ENCODE data around the gene GREB1. TPM values are rescaled to one million over a fixed set of nuclear protein-coding genes. Genes with fewer than 3 reads are reported as not detected.

The GREB1 gene
- total and polyA plus RNA-seq, 2 experiments from 2014 or later: 5.7 to 6.4 TPM

- Histone ChIP-seq H3K27me3 (no peaks in the 10 kb centered on the region), H3K36me3 (replicated peaks; ENCODE audit: insufficient read depth, low read depth) (no peaks in the 10 kb centered on the region), H3K79me2 (no peaks in the 10 kb centered on the region), H3K27ac (no peak overlapping the region), H3K4me2 (no peak overlapping the region), H2AFZ (no peak overlapping the region), H4K20me1 (ENCODE audit: insufficient read depth, poor library complexity, severe bottlenecking) (no peaks in the 10 kb centered on the region), H3K4me3 (no peak overlapping the region), H3K9me3 (ENCODE audit: low read depth) (no peaks in the 10 kb centered on the region), H3K9me2 (replicated peaks; ENCODE audit: insufficient read depth) (no peaks in the 10 kb centered on the region), H3K4me1 (ENCODE audit: insufficient read depth) (peaks cover 11% of the 10 kb centered on the region)
- DNase-seq (ENCODE audit: low spot score): no peak
- TF ChIP-seq, protein P1, sequence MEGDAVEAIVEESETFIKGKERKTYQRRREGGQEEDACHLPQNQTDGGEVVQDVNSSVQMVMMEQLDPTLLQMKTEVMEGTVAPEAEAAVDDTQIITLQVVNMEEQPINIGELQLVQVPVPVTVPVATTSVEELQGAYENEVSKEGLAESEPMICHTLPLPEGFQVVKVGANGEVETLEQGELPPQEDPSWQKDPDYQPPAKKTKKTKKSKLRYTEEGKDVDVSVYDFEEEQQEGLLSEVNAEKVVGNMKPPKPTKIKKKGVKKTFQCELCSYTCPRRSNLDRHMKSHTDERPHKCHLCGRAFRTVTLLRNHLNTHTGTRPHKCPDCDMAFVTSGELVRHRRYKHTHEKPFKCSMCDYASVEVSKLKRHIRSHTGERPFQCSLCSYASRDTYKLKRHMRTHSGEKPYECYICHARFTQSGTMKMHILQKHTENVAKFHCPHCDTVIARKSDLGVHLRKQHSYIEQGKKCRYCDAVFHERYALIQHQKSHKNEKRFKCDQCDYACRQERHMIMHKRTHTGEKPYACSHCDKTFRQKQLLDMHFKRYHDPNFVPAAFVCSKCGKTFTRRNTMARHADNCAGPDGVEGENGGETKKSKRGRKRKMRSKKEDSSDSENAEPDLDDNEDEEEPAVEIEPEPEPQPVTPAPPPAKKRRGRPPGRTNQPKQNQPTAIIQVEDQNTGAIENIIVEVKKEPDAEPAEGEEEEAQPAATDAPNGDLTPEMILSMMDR (IDR thresholded peaks at IDR 0.05; ENCODE audit: poor library complexity): no peak
- TF ChIP-seq EZH2 (IDR thresholded peaks at IDR 0.05; ENCODE audit: borderline replicate concordance): no peak
- no peak for TF ChIP-seq EZH2phosphoT487 (IDR thresholded peaks at IDR 0.05; ENCODE audit: low read depth, severe bottlenecking, unreplicated experiment)
- whole genome bisulfite sequencing (ENCODE audit: low lambda C conversion rate, missing lambda C conversion rate): 95% methylated on average over 7 of the region's 7 CpGs
These were observed 35.8 kb downstream of the GREB1 start for GRCh38 chr2:11569636-11570035.

DNA sequence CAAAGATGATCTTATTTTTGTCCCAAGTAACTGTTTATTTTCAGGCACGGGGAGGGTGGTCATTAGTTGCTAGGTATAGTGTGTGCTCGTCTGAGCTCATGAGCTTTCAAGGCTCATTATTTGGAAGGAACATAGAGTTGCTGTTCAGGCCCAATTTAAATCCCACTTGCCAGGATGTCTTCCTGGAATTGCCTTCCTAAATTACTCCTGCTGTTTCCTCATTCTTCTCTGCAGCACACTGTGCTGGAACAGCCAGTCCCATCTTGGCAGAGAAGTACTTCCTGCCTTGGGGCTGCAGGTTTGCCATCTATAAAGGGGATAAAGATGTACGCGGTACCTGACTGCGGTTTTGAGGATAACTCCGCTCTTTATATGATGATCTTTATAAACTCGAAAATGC is 37.3 kb downstream of the GREB1 start:
- no peak for DNase-seq (ENCODE audit: low spot score)
- Histone ChIP-seq H3K79me2 (no peaks in the 10 kb centered on the region), H3K27ac (no peak overlapping the region), H3K4me1 (ENCODE audit: insufficient read depth) (peaks cover 11% of the 10 kb centered on the region), H3K9me2 (replicated peaks; ENCODE audit: insufficient read depth) (no peaks in the 10 kb centered on the region), H4K20me1 (ENCODE audit: insufficient read depth, poor library complexity, severe bottlenecking) (no peaks in the 10 kb centered on the region), H3K9me3 (ENCODE audit: low read depth) (no peaks in the 10 kb centered on the region), H2AFZ (no peak overlapping the region), H3K27me3 (no peaks in the 10 kb centered on the region), H3K4me3 (no peak overlapping the region), H3K36me3 (replicated peaks; ENCODE audit: insufficient read depth, low read depth) (no peaks in the 10 kb centered on the region), H3K4me2 (no peak overlapping the region)
- WGBS (ENCODE audit: low lambda C conversion rate, missing lambda C conversion rate): 93% methylated on average over 7 of the region's 7 CpGs
- no peak for TF ChIP-seq EZH2phosphoT487 (IDR thresholded peaks at IDR 0.05; ENCODE audit: low read depth, severe bottlenecking, unreplicated experiment)
- TF ChIP-seq, protein P1 (IDR thresholded peaks at IDR 0.05; ENCODE audit: poor library complexity): no peak
- no peak for TF ChIP-seq EZH2 (IDR thresholded peaks at IDR 0.05; ENCODE audit: borderline replicate concordance)

DNA sequence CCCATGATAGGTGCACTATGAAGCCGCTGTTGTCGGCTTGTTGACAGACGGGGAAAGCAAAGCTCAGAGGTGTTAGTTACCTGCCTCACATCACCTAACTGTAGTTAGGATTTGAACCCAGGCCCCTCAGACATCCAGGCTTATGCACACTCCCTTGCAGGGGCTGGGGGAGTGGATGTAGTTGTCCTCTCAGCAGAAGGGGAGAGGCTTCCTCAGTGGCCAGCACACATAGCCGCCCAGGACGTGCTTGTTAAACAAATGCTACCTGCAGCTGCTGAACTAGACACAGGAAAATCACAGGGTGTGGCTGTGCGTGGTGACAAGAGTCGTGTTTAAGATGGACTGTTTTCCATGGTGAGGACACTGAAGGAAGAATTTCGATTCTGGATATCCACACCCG is 39.2 kb downstream of the GREB1 start:
- TF ChIP-seq EZH2phosphoT487 (IDR thresholded peaks at IDR 0.05; ENCODE audit: low read depth, severe bottlenecking, unreplicated experiment) (no peak), EZH2 (IDR thresholded peaks at IDR 0.05; ENCODE audit: borderline replicate concordance) (no peak)
- TF ChIP-seq, protein P1 (IDR thresholded peaks at IDR 0.05; ENCODE audit: poor library complexity): no peak
- Histone ChIP-seq H3K4me3 (no peak overlapping the region), H3K36me3 (replicated peaks; ENCODE audit: insufficient read depth, low read depth) (no peaks in the 10 kb centered on the region), H3K4me2 (no peak overlapping the region), H3K9me3 (ENCODE audit: low read depth) (no peaks in the 10 kb centered on the region), H3K27me3 (no peaks in the 10 kb centered on the region), H3K9me2 (replicated peaks; ENCODE audit: insufficient read depth) (no peaks in the 10 kb centered on the region), H3K27ac (no peak overlapping the region), H4K20me1 (ENCODE audit: insufficient read depth, poor library complexity, severe bottlenecking) (no peaks in the 10 kb centered on the region), H2AFZ (no peak overlapping the region), H3K4me1 (ENCODE audit: insufficient read depth) (peaks cover 11% of the 10 kb centered on the region), H3K79me2 (no peaks in the 10 kb centered on the region)
- 91% methylated on average over 9 of the region's 9 CpGs for WGBS (ENCODE audit: low lambda C conversion rate, missing lambda C conversion rate)
- DNase-seq (ENCODE audit: low spot score): no peak

Measured in hepatocyte (in vitro differentiated cells).